ENCODE results near the gene ZFTA.
"Not testable (repeated sequence)": the region's sequence is repeated elsewhere in the genome, so short reads cannot be mapped to it uniquely, and the experiment has no call there.

The ZFTA gene

DNA sequence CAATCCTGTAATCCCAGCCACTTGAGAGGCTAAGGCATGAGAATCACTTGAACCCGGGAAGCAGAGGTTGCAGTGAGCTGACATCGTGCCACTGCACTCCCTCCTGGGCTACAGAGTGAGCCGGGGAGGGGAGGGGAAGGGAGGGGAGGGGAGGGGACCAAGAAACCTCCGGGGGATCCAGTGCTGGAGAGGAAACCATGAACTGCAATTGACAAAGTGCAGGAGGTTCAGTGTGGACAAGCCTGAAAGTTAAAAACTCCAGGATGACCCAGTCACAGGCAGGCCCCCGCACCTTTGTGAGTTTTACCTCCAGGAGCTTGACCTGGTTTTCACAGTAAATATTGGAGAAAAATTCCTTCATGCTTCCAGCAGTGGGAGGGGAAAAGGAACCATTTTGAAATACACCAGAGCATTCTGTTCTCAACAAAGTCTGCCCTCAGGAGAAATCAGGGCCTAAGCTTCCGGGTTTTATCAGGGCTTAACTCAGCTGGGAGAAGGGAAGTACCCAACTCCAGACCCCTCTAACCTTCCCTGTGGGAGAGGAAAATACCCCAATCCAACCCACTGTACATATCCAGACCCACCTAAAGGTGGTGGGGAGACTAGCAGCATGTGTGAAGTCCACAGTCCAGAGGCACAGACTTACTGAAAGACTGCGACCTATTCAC is 15.5 kb upstream of the ZFTA start:
- no peak for DNase-seq (ENCODE audit: low read depth, low spot score)
- no peak overlapping the region for H3K4me3 ChIP-seq (ENCODE audit: low read length)

DNA sequence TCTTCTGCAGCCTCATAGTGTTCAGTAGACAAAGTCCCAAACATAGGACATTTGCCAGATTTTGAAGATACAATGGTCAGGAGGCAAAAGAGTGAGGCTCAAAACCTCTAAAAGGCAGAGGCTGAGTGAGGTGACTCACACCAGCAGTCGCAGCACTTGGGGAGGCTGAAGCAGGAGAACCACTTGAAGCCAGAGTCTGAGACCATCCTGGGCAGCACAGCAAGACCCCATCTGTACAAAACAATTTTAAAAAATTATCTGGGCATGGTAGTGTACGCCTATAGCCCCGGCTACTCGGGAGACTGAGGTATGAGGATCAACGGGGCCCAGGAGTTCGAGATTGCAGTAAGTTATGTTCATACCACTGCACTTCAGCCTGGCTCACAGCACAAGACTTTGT is 14.2 kb upstream of the ZFTA start:
- no peak for DNase-seq (ENCODE audit: low read depth, low spot score)
- no peak overlapping the region for H3K4me3 ChIP-seq (ENCODE audit: low read length)

DNA sequence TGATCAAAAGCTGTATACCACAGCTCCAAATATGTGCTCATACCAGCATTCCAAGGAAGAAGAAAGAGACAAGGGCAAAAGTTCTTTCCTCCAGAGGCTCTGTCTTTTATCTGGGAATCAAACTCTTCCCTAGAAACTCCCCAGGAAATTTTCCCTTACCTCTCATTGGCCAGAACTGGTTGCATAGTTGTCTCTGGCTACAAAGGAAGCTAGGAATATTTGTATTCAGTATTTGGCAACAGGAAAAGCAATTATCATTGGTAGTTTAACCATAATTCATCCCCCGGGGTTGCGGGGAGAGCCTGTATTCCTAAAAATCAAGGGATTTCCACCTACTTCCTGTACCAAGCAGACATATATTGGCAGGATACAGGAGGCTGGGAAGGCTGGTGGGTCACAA is 10.5 kb upstream of the ZFTA start:
- H3K4me3 ChIP-seq (ENCODE audit: low read length), result no peak overlapping the region
- DNase-seq (ENCODE audit: low read depth, low spot score), result no peak

DNA sequence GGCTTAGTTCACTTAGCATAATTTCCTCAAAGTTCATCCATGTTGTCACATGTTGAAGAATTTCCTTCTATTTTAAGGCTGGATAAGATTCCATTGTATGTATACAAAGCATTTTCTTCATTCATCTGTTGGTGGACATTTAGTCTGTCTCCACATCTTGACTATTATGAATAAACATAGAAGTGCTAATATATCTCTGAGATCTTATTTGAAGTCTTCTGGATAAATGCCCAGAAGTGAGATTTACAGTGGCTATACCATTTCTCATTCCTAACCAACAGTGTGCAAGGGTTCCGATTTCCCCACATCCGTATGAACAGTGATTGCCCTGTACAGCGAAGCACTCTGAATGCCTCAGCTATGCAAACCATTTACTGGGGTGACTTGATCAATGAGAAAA is 6.6 kb upstream of the ZFTA start:
- H3K4me3 ChIP-seq (ENCODE audit: low read length), result no peak overlapping the region
- no peak for DNase-seq (ENCODE audit: low read depth, low spot score)

- not testable (repeated sequence) for DNase-seq (ENCODE audit: low read depth, low spot score); H3K4me3 ChIP-seq (ENCODE audit: low read length)
Observed at GRCh38 chr11:63771741-63772318, 3.3 kb upstream of the ZFTA start.

- no peak for DNase-seq (ENCODE audit: low read depth, low spot score)
- no peak overlapping the region for H3K4me3 ChIP-seq (ENCODE audit: low read length)
Observed at GRCh38 chr11:63770763-63771162, 2.2 kb upstream of the ZFTA start.

GRCh38 chr11:63769714-63770455 is 1.3 kb upstream of the ZFTA start:
- peak overlapping the region; percentile 74 for H3K4me3 ChIP-seq (ENCODE audit: low read length)
- no peak for DNase-seq (ENCODE audit: low read depth, low spot score)

DNA sequence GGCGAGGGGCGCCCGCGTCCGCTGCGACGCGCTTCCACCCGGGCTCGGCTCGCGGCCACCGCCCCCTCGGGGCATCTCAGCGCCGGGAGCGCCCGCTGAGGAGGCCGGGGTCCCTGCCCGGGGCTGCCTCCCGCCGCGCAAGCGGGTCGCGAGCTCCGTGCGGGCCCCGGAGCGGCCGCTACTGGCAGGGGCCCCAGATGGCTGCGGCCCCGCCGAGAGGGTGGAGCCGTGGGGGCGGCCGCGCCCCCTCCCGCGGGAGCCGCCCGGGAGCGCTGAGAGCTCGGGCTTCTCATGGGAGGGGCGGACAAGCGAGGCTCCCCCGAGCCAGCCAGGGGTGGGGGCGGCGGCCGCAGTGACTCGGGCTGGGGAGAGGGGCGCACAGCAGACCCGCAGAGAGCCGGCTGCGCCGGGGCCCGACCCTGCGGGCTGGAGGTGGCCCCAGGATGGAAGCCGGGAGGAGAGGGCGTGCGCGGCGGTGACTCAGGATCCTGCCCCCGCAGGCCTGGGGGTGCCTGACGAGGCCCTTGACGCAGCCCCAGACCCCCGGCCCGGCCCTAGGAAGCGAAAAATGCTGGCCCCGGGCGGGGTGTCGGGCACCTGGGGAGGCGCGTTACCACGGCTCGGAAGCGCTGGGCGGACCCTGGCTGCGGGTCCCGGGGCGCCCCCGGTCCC is 603 bp upstream of the ZFTA start:
- DNase-seq (ENCODE audit: low read depth, low spot score), result no peak
- peak overlapping the region; percentile 74 for H3K4me3 ChIP-seq (ENCODE audit: low read length)

GRCh38 chr11:63767565-63768236 is 874 bp downstream of the ZFTA start:
- peak; percentile 47 for DNase-seq (ENCODE audit: low read depth, low spot score)
- peak overlapping the region; percentile 74 for H3K4me3 ChIP-seq (ENCODE audit: low read length)

- no peak for DNase-seq (ENCODE audit: low read depth, low spot score)
- peak overlapping the region; percentile 74 for H3K4me3 ChIP-seq (ENCODE audit: low read length)
Observed at GRCh38 chr11:63767267-63767564, 1.4 kb downstream of the ZFTA start.

GRCh38 chr11:63766531-63767235 is 1.9 kb downstream of the ZFTA start:
- DNase-seq (ENCODE audit: low read depth, low spot score), result no peak
- H3K4me3 ChIP-seq (ENCODE audit: low read length), result no peak overlapping the region

- no peak overlapping the region for H3K4me3 ChIP-seq (ENCODE audit: low read length)
- no peak for DNase-seq (ENCODE audit: low read depth, low spot score)
Observed at GRCh38 chr11:63765688-63766241, 2.8 kb downstream of the ZFTA start.

DNA sequence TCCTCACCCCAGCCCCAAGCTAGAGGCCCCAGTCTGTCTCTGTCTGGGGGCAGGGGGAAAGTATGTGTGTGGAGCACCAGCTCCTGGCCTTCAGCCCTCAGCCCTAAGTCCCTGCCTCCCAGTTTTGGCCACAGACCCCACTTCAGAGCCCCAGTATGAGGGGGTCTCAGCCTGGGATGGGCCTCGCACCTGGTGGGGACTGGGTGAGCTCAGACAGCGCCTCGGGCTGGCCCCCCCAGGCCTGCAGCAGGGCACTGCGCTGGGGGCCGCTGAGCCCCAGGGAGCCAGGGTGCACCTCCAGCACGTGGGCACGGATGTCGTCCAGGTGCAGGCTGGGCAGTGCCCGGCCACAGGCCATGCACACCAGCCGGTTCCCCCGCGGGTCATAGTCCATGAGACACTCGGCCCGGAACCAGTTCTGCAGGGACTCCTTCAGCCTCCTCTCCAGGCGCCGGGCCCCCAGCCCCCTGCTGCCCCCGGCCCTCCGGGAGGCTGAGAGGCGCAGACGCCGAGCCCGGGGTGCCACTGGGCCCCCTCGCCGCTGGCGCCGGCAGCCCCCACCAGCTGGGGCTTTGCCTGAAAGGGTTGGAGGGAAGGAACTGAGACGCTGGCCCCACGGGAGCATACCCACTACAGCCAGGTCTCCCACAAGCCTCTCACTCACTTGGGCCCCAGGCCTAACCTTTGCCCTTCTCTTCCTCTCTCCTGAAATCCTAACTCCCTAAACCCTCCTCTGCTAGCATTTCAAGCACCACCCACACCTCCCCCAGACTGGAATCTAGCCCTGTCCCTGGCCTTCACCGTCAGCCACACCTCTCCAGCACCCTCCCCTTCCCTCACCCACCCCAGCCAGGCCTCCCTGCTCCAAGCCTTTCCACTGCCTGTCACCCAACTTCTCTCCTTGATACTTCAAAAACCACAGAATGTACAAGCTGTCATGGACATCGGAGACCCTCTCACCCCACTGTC is 3.6 kb downstream of the ZFTA start:
- DNase-seq (ENCODE audit: low read depth, low spot score), result no peak
- H3K4me3 ChIP-seq (ENCODE audit: low read length), result no peak overlapping the region

- H3K4me3 ChIP-seq (ENCODE audit: low read length), result no peak overlapping the region
- no peak for DNase-seq (ENCODE audit: low read depth, low spot score)
Observed at GRCh38 chr11:63764340-63764678, 4.3 kb downstream of the ZFTA start.

GRCh38 chr11:63763496-63764339 is 4.9 kb downstream of the ZFTA start:
- DNase-seq (ENCODE audit: low read depth, low spot score), result no peak
- no peak overlapping the region for H3K4me3 ChIP-seq (ENCODE audit: low read length)

DNA sequence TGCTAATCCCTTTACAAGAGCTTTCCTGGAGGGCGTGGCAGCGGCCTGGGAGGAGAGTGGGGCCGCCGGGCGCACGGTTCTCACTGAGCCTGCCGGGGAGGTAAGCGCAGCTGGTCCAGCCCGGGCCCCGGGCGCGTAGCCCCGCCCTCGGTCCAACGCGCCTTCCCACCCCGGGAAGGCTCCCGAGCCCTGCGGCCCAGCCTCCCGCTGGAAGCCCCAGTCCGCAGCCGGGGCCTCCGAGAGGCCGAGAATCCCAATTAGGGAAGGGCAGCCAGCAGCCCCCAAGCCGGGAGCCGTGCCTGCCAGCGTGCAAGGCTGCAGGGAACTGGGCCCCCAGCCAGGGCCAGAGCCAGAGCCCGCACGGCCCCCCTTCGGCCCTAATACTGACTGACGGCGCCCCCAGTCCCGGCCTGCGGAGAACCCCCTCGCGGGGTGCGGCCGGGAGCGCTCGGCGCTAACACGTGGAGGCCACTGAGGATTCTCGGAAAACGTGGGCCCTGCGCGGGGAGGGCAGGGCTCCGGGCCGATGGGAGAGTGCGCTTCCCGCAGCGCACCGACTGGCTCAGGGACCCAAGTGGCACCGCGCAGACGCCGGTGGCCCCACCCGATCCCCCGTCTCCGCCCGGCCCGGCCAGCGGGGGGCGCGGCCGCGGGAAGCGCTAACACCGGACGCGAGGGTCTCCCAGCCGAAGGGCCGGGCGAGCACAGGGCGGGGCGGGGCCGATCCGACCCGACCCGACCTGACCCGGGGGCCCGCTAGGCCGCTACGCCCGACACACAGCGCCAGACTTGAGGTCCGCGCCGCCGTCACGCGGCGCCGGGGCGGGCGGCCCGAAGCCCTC is 5.7 kb downstream of the ZFTA start:
- H3K4me3 ChIP-seq (ENCODE audit: low read length), result no peak overlapping the region
- no peak for DNase-seq (ENCODE audit: low read depth, low spot score)

All from Jurkat, Clone E6-1 (cell line).